ENCODE data around the gene ANO3.

DNA sequence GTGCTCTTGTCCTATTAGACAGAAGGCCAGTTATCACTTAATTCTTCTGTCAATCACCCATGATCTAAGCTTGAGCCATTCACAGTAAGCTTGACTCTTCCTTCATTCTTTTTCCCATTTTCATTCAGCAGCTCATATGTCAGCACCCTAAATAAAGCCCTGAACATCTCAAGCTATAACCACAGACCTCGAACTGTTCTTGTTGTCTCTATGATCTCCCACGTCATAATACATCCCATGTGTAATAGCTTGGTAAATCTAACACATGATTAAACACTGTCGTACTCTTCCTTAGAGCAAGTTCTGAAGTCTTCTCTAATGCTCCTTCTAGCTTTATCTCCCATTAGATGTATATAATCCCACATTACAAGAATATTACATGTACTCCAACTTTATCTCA is 225.7 kb downstream of the ANO3 start:
- TF ChIP-seq, protein P1, sequence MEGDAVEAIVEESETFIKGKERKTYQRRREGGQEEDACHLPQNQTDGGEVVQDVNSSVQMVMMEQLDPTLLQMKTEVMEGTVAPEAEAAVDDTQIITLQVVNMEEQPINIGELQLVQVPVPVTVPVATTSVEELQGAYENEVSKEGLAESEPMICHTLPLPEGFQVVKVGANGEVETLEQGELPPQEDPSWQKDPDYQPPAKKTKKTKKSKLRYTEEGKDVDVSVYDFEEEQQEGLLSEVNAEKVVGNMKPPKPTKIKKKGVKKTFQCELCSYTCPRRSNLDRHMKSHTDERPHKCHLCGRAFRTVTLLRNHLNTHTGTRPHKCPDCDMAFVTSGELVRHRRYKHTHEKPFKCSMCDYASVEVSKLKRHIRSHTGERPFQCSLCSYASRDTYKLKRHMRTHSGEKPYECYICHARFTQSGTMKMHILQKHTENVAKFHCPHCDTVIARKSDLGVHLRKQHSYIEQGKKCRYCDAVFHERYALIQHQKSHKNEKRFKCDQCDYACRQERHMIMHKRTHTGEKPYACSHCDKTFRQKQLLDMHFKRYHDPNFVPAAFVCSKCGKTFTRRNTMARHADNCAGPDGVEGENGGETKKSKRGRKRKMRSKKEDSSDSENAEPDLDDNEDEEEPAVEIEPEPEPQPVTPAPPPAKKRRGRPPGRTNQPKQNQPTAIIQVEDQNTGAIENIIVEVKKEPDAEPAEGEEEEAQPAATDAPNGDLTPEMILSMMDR (IDR thresholded peaks at IDR 0.05): no peak
- no peak for TF ChIP-seq POLR2A (IDR thresholded peaks at IDR 0.05)

Data from thyroid gland (tissue), 4 donors.